Cardiac septum (tissue), 1 donor: ENCODE results near the gene UBXN7. TPM values are rescaled to one million over a fixed set of nuclear protein-coding genes. Genes with fewer than 3 reads are reported as not detected.
"Not testable (repeated sequence)": the region's sequence is repeated elsewhere in the genome, so short reads cannot be mapped to it uniquely, and the experiment has no call there.

Source experiments
- DNase-seq: peaks from one replicate; pipeline ENCODE4 v3.0.0-alpha.2; 2020; ENCODE audit warnings: low spot score
- intact Hi-C: fragments of 100-400 bp; cut with DNase I; formaldehyde crosslinking; loops from one replicate; pipeline ENCODE4 v1.14.0; 2022
- total RNA-seq: library from RNA; stranded (reverse); fragmentation: NEBNext Ultra II Directional; extraction: Animal tissue kit (Norgen Biotek cat#: 25700); gene quantifications from one replicate; pipeline ENCODE4 v1.2.1, GENCODE V29; 2021
- donor health status: DM: no; HTN: no; CAD: no.

UBXN7 gene
- total RNA-seq, 1 donor from 2014 or later = 30.1 TPM

- DNase-seq = no peak
- intact Hi-C loops = no loop called here
These were observed 108.5 kb downstream of the UBXN7 start for GRCh38 chr3:196323691-196324090.

GRCh38 chr3:196323016-196323415 is 109.2 kb downstream of the UBXN7 start:
- intact Hi-C loops = no loop called here
- no peak for DNase-seq

- no peak for DNase-seq
- intact Hi-C loops = no loop called here
These were observed 111.1 kb downstream of the UBXN7 start for GRCh38 chr3:196321162-196321561.

- intact Hi-C loops = no loop called here
- DNase-seq = no peak
These were observed 112.1 kb downstream of the UBXN7 start for GRCh38 chr3:196320137-196320536.

- intact Hi-C loops = loop anchor here (1.0 kb wide), 1 partner anchor 114 kb away; the partner anchor contains the start of gene UBXN7
- DNase-seq = peak; percentile 95
These were observed 114.3 kb downstream of the UBXN7 start, which contains the start of gene DYNLT2B for GRCh38 chr3:196317687-196318467. DYNLT2B (minus strand) TSS chr3:196318240; CDS start chr3:196318152, 88 bp downstream.

- intact Hi-C loops, DNase-seq: not testable (repeated sequence)
These were observed 115.2 kb downstream of the UBXN7 start for GRCh38 chr3:196316799-196317686.

GRCh38 chr3:196315821-196316220 is 116.4 kb downstream of the UBXN7 start:
- no peak for DNase-seq
- intact Hi-C loops = no loop called here

GRCh38 chr3:196314597-196314996 is 117.6 kb downstream of the UBXN7 start:
- intact Hi-C loops = no loop called here
- no peak for DNase-seq

GRCh38 chr3:196314086-196314485 is 118.1 kb downstream of the UBXN7 start:
- intact Hi-C loops, DNase-seq: not testable (repeated sequence)

- DNase-seq, intact Hi-C loops: not testable (repeated sequence)
These were observed 129.3 kb downstream of the UBXN7 start for GRCh38 chr3:196302960-196303359.

- intact Hi-C loops, DNase-seq: not testable (repeated sequence)
These were observed 129.7 kb downstream of the UBXN7 start for GRCh38 chr3:196302551-196302950.

GRCh38 chr3:196298521-196298920 is 133.7 kb downstream of the UBXN7 start:
- intact Hi-C loops = no loop called here
- DNase-seq = no peak

Other genes with a start within 250 kb of the UBXN7 start
- 0.24 TPM for gene ZDHHC19, start 221.0 kb downstream of the UBXN7 start, total RNA-seq
- 0.51 TPM for gene SLC51A, start 215.9 kb downstream of the UBXN7 start, total RNA-seq
- 116 TPM for gene PCYT1A, start 144.7 kb downstream of the UBXN7 start, total RNA-seq
- gene DYNLT2B, start 114.2 kb downstream of the UBXN7 start, total RNA-seq = 5.0 TPM
- gene TM4SF19, start 94.0 kb downstream of the UBXN7 start, total RNA-seq = not detected
- gene RNF168, start 71.3 kb upstream of the UBXN7 start, total RNA-seq = 21.8 TPM
- 28.7 TPM for gene SMCO1, start 82.9 kb upstream of the UBXN7 start, total RNA-seq
- 8.4 TPM for gene WDR53, start 136.1 kb upstream of the UBXN7 start, total RNA-seq
- gene FBXO45, start 136.2 kb upstream of the UBXN7 start, total RNA-seq = 6.4 TPM
- gene NRROS, start 207.3 kb upstream of the UBXN7 start, total RNA-seq = 2.6 TPM